ENCODE data around the gene RUNX3.
"Not testable (repeated sequence)": the region's sequence is repeated elsewhere in the genome, so short reads cannot be mapped to it uniquely, and the experiment has no call there.

The RUNX3 gene

DNA sequence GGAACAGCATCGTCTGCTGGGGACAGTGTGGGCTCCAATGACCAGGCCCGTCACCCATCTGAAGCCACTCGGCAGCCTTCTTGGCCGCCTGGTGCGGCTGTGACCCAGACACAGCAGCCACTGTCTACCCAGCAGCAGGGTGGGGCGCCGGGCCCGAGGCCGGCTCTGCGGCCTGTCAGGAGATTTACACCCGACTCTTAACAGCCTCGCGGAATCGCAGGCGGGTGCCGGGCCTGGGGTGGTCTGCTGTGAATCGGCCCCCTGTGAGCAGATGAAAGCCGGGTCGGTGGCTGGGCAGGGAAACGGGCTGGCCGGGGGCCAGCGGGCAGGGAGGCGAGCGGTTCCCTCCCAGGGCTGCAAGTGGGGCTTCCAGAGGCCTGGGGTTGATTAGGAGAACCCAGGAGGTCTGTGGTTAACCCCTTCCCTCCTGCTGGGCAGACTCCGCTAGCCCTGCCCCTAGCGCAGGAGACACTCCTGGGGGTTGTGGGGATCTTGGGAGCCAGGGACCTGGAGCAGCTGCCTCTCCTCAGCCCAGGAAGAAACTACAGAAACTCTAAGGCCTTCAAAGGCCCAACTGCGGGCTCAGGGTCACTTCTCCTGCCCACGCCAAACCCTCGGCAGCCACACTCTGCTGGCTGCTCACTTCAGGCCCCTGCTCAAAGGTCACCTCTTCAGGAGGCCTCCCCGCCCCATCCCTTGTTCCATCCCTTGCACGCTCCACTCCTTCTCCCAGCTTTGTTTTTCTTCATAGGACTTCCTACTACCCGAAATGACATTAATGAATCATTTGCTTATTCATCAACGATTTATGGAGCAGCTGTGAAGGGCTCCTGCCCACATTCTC is 15.6 kb downstream of the RUNX3 start:
- DNase-seq (ENCODE audit: low read depth in 3 of 3): no peak

DNA sequence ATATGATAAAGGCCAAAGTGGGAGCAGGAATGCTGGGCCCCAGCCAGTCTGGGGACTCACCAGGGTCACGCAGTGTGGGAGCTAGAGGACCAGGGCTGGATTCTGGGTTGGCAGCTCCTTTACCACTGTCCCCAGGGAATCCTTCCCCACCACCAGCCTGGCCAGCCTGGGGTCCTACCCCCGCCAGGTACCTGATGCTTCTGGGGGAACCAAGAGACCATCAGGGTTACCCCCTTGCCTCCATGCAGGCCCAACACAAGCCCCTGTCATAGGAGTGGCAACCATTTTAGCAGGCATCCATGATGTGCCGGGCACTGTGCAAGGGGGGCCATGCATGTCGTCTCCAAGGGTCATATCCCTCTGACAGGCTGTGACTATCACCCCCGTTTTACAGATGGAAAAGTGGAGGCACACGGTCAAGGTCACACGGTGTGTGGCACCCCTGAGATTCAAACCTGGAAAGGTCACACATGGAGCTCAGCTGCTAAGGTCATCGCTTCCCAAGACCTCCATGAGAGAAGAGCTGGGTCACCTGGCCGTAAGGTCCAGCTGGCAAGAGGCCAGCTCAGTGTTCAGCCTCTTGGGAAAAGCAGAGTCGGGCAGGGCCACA is 16.4 kb downstream of the RUNX3 start:
- no peak for DNase-seq (ENCODE audit: low read depth in 3 of 3)

DNA sequence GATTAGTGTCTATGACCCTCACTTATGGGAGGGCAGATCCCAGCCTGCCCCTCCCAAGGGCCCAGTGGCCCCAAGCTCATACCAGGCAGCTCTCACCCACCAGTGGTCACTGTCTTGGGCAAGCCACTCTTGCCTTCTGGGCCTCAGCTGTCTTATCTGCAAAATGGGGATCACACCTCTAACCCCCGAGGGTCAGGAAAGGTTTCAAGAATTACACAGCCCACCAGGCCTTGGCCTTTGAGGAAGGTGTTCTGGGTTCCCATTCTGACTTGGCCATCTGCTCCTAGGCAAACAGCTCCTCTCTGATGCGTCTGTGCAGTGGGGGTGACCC is 16.8 kb downstream of the RUNX3 start:
- DNase-seq (ENCODE audit: low read depth in 3 of 3): no peak

DNA sequence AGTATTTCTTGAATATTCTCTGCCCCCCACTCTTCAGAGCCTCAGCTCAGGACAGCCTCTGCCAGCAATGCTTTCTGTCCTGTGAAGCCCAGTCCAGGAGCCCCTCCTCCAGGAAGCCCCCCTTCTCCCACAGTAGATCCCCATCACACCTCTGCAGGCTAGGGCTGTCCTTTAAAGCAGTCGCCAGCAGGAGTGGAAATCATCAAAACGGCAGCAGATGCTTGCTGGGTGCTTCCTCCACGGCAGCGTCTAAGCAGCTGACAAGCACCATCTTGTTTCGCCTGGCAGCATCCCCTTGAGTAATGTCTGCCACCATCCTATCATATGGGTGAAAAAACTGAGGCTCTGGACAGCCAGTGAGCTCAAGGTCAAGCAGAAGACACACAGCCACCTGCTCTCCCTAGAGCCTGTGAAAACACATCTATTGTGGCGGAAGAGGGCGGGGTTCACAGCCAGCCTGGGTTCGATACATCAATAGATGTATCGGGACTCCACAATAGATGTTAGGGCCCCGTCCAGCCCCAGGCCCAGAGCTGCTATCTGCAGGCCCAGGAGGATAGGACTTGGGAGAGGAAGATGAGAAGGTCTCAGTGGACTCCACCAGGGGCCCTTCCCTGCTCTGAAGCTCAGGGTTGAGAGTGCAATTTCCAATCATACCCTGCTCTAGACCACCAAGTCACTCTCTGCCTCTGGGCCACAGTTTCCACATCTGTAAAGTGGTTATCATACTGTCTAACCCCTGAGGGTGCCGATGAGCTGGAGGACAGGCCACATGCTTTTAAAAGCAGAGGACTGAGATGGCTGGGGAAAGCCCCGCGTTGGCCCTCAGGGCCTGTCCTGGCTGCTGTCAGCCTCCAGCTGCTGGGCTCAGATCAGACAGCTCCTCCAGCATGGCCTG is 17.5 kb downstream of the RUNX3 start:
- no peak for DNase-seq (ENCODE audit: low read depth in 3 of 3)

DNA sequence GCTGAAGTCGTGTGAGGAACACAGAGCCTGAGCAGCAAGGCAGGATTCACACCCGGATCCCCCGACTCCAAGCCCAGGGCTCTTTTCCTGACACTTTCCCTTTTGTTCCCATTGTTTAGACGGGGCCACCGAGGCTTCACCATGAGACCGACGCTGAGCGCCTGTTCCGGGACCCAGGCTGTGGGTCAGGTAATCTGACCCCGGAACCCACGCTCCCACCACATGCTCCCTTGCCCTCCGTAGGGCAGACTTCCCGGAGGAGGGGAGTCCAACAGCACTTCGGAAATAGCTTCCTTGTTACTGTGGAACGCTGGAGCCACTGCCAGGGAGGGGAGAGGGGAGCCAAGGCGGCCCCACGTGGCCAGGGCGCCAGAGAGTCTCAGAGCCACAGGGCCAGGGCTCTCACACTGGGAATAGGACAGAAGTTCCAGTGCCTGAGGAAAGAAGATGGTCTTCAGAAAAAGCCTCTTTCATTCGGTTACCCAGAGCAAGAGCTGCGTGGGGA is 18.4 kb downstream of the RUNX3 start:
- DNase-seq (ENCODE audit: low read depth in 3 of 3): no peak

DNA sequence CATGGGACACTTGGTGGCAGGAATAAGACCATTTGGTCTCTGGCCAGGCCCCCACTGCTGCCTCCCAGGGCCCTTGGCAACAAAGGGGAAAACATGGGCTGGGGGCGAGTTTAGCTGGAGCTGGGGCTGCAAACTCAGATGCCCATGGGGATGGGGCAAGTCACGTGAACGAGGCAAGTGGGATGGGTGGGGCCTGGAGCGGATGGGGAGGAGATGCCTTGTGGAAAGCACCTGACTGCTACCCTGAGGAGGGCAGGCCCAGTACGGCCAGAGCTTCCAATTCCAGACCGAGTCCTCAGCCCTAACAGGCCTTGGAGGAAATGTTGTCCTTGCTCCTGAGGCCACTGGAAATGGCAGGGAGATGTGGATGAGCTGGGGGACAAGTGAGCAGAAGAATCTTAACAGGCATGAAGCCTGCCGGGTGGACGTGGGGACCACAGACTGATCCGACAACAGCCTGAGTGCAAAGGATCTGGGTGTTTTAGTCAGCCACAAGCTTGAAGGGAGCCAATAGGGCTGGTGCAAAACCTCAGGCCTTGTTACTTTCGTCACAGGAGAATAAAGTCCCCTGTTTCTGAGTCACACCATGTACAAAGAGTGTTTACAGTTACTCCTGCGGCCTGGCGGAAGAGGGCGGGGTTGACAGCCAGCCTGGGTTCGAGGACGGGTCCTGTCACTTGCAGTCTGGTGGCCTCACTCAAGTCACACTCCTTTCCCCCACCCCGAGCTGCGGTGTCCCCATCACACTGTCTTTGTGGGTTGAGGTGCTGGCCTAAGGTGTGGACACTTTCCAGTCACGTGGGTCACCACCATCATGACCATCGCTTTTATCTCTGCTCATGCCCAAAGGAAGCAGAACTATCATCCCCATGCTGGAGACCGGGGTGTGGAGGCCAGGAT is 19.1 kb downstream of the RUNX3 start:
- peak in 1 of 3 donors; percentile 25 for DNase-seq (ENCODE audit: low read depth in 3 of 3)

DNA sequence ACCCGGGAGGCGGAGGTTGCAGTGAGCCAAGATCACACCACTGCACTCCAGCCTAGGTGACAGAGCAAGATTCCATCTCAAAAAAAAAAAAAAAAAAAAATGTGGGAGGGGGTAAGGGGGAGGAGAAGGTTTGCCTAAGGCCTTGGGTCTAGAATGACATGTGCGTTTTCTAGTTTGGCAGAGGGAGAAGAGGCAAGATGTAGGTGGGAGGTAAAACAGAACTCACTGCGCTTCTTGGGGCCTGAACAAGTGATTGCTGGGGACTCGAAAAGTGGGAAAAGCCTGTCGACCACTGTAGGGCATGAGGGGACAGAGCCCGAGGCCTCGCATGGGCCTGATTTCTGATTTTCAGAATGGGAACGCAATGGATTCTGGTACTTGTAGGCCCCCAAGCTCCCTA is 19.9 kb downstream of the RUNX3 start:
- DNase-seq (ENCODE audit: low read depth in 3 of 3): no peak

DNA sequence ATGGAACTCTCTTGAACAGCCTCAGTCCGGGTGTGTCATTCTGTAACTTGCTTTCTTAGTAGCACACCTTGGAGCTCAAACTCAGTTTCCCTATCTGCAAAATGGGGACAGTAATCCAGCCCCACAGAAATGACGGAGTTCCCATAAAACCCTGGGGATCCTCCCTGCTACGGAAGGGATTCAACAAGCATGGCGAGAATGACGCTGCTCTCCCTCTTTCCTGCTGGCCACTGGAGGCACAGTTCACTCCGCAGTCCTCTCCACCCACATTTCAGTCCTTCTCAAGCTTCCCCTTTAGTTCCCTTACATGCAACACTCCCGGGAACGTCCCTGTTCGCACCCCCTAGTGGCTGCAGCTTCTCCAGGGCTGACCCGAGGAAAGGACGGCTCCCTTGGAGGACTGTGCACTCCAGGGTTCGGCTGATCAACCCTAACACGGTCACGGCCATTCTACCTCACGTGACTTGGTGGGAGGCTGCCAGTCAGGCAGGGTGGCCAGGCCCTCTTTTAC is 20.6 kb downstream of the RUNX3 start:
- no peak for DNase-seq (ENCODE audit: low read depth in 3 of 3)

DNA sequence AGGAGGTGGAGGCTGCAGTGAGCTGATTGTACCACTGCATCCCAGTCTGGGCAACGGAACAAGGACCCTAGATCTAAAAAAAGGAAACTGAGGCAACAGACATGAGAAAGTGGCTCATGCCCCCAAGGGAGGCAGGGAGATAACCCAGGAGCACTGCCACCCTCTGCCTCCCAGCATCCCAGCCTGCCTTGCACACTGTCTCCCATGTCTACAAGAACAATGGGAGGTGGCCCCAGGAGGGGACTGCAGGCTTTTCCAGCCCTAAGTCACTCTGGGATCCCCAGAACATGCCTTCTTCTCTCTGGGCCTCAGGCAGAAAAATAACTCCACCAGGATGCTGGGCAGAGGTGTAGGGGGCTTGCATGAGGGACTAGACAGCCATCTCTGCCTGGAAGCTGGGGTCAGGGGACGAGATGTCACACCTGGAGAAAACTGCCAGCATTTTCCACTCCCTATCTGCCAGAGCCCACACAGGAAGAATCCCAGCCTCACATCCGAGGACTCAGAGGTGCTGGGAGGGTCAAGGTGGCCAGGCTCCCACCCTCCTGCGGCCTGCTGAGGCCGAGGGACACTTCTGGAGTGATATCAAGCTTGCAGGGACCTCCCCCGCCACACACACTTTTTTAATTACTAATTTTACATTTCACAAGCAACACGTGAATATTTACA is 21.4 kb downstream of the RUNX3 start:
- no peak for DNase-seq (ENCODE audit: low read depth in 3 of 3)

DNA sequence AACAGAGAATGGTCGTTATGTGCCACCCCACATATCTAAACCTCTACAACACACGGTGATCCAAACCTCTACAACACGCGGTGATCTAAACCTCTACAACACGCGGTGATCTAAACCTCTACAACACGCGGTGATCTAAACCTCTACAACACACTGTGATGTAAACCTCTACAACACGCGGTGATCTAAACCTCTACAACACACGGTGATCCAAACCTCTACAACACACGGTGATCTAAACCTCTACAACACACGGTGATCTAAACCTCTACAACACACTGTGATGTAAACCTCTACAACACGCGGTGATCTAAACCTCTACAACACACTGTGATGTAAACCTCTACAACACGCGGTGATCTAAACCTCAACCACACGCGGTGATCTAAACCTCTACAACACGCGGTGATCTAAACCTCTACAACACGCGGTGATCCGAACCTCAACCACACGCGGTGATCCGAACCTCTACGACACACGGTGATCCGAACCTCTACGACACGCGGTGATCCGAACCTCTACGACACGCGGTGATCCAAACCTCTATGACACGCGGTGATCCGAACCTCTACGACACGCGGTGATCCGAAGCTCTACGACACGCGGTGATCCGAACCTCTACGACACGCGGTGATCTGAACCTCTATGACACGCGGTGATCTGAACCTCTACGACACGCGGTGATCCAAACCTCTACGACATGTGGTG is 22.3 kb downstream of the RUNX3 start:
- not testable (repeated sequence) for DNase-seq (ENCODE audit: low read depth in 3 of 3)

DNA sequence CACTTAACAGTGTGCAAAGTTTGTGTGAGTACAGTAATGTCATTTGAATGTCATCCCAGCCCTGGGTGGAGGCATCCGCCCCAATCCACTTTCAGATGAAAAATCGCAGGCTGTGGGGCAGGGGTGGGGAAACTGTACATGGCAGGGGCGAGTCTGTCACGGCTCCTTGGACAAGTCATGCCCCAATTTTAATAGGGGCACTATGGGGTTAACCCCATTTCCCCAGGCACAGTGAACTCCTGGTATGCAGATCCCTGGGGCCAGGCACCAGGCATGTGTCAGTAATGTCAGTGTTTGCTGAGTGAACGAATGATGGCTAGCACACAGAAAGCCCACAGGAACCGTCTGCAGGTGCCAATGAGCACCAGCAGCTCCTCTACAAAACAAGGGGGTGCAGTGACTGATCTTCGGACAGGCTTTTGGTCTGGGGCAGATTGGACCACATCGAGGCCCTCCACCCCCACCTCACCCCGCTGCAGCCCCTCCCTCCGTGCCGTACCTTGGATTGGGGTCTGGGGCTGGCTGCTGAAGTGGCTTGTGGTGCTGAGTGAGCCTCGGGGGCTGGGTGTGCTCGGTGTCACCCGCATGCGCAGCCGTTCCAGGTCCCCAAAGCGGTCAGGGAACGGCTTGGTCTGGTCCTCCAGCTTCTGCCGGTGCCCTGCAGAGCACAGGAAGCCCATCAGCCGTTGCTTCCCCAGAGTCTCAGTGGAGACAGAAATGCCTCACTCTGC is 23.2 kb downstream of the RUNX3 start:
- DNase-seq (ENCODE audit: low read depth in 3 of 3): no peak

DNA sequence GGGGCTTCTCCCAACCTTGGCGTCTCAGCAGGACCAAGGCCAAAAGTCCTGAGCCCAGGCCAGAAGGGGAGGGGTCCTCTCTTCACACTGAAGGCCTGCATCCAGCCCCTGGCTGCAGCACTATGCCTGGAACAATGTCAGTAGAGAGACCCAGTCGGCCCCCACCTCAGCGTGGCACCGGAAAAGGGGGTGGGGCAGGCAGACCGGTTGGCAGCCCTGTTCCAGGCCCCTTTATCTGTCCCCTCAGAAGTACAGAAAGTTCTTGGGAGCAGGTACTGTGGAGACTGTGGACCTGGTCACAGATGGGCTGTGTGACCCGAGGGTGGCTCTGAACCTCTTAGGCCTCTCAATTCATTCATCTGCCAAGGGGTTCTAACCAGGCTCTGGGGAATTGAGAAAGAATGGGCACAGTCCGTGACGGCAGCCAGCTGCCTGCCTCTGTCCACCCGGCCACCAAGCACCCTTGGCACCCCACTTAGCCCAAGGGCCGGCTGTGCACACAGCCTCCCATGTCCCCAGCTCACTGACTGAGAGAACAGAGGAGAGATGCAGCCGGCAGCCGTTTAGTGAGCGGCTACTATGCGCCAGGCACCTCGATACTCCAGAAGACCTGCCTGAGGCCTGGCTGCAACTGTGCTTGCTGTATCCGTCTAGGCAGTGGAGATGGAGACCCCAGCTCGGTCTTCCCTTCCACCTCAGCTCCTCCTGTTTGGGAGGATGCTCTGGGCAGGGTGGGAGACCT is 23.9 kb downstream of the RUNX3 start:
- DNase-seq (ENCODE audit: low read depth in 3 of 3): no peak

DNA sequence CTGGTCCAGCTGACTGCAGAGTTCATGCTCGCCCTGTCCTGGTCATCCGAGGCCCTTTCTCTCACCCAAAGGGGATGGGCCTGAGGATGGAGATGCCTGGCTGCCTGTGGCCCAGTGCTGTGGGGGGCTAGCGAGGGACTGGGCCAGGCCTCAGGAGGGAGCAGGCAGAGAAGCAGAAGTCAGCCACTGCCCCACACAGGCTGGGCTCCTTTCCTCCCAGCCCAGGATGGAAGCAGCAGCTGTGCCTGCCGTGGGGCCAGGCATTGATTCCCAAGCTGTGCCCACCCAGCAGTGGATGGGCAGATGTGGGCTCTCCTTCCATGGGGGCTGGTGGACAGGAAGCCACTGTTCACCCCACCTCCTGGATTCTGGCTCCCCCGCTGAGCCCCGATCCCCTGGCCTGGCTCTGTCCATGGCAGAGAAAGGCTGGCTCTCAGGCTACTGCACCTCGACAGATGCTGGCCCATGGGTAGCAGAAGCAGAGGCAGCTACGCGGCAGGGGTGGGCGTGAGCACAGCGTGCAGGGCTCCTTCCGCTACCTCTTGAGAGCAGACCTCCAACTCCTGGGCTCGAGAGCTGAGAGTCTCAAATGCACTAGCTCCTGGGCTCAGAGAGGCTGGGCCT is 24.6 kb downstream of the RUNX3 start:
- no peak for DNase-seq (ENCODE audit: low read depth in 3 of 3)

DNA sequence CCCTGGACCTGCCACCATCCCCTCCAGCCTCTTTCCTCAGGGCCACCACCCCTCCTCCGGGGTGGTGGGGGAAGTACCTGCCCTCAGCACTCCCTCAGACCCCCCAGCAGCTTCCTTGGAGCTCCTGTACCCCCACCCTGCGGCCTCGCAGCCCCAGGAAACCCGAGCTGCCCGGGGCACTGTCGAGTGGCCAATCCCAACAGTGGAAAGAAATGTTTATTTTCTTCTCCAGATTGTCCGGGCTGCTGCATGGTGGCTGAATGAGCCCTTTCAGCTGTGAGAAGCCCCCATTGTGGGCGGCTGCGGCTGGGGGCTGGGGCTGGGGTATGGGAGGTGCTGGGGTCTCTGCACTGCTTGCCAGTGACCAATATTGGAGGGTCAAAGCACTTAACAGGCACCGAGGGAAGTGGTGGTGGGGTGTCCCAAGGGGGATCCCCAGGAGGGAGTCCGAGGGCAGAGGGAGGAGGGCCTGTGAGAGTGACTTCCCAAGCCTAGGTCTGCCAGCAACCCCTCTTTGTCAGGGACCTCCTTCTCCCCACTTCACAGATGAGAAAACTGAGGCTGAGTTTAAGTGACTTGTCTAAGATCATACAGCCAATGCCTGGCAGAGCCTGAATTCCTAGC is 25.2 kb downstream of the RUNX3 start:
- DNase-seq (ENCODE audit: low read depth in 3 of 3): no peak

DNA sequence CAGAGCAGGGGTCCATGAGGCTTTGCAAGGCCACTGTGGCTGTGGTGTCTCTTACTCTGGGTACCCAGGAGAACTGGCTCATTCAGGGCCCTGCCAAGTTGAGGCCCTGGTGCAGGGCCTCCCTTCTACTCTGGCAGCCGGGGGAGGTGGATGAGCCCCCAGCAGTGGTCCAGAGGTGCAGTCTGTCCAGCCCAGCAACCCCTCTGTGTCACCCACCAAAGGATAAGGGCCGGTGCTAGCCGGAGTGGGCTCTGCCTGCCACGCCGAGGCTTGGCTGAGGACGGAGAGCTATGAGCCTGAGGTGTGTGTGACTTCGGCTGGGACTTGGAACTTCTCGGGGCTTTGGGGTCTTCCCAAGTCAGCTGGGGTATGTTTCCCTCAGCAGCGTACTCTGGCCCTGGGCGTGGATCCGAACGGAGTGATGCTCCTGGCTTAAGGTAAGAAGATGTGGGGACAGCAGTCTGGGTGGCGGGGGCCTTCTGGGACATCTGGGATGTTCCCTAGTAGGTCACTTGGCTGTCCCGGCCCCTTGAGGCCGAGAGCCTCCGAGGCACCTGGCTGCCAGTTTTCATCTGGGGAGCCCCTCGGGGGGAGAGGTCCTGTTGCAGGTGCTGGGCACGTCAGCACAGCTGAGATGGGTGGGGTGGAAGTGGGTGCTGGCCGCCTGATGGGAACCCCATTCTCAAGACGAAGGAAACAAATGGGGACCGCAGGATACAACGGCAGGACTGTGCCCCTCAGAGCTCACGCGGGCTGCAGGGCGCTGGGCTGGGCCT is 25.9 kb downstream of the RUNX3 start:
- no peak for DNase-seq (ENCODE audit: low read depth in 3 of 3)

DNA sequence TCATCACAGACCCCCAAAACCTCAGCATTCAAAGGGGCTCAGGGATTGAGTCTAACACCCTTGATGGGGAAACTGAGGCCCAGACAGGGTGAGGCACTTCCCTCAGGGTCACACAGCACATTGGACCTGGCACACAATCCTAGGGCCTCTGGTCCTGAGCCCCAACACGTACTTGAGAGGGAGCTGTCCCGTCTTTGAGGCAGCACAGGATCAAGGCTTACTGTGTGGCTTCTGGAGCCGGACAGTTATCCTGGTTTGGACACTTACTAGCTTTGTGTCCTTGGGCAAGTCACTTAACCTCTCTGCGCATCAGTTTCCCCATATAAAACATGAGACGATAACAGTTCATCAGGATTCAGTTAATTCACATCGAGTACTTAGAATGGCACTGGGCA is 26.5 kb downstream of the RUNX3 start:
- no peak for DNase-seq (ENCODE audit: low read depth in 3 of 3)

DNA sequence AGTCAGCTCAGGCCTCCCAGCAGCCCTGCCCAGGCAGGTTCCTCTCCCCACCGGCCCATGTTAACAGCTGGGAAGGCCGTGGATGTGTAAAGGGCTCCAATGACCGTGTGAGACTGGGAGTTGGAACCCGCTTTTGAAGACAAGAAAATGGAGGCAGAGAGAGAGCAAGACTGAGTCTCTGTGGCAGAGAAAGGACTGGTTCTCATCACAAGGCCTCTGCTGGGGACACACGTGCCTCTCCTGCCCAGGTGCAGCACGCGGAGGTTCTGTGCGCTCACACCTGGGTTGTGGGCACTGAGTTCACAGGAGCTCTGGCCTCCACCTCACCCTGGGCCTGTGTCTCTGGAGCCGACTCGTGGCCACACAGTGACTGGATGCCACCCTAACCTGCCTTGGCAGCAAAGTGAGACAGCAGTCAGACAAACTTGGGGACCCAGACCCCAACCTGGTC is 27.0 kb downstream of the RUNX3 start:
- no peak for DNase-seq (ENCODE audit: low read depth in 3 of 3)
